CD14-positive monocyte (primary cell): ENCODE measurements around the gene PUSL1. TPM values are rescaled to one million over a fixed set of nuclear protein-coding genes. Genes with fewer than 3 reads are reported as not detected.
A peak's percentile ranks its signal among the peaks of the same experiment; 100 is the strongest.

Experiments used
- DNase-seq, 3 donors: peaks; one replicate each; pipeline ENCODE4 v3.0.0-alpha.2; 2011 to 2022
- H2AFZ ChIP-seq: 2 replicates; pipeline ENCODE4 v1.6.0; 2012; ENCODE audit warnings: mild to moderate bottlenecking, low read depth, low read length, inconsistent platforms; ENCODE audit not compliant: insufficient read depth, poor library complexity, severe bottlenecking
- H3K27ac ChIP-seq, 2 donors: 1 replicate in 1 of 2; 2 replicates in 1 of 2; pipeline ENCODE4 v1.5.1; 2012 to 2013; ENCODE audit warnings: low read length in 2 of 2, control low read depth in 1 of 2, inconsistent platforms in 1 of 2, low read depth in 1 of 2, mild to moderate bottlenecking in 1 of 2
- H3K27me3 ChIP-seq, 2 donors: one replicate each; pipeline versions ENCODE4 v1.6.0 to v1.6.1; 2011 to 2013; ENCODE audit warnings: low read length in 2 of 2; ENCODE audit not compliant: control insufficient read depth in 2 of 2, insufficient read depth in 2 of 2
- H3K36me3 ChIP-seq, 2 donors: replicated peaks in 1 of 2; 1 replicate in 1 of 2; 2 replicates in 1 of 2; pipeline versions ENCODE4 v1.5.1 to v1.6.1; 2012 to 2013; ENCODE audit warnings: low read length in 2 of 2, control low read depth in 1 of 2, inconsistent platforms in 1 of 2, mild to moderate bottlenecking in 1 of 2; ENCODE audit not compliant: insufficient read depth in 2 of 2, control insufficient read depth in 1 of 2
- H3K4me1 ChIP-seq, 2 donors: 1 replicate in 1 of 2; 2 replicates in 1 of 2; pipeline versions ENCODE4 v1.5.1 to v1.6.1; 2012 to 2013; ENCODE audit warnings: low read length in 2 of 2, control low read depth in 1 of 2, inconsistent platforms in 1 of 2, mild to moderate bottlenecking in 1 of 2, moderate library complexity in 1 of 2; ENCODE audit not compliant: insufficient read depth in 2 of 2, control insufficient read depth in 1 of 2
- H3K4me2 ChIP-seq: replicated peaks from 2 replicates; pipeline ENCODE3; 2012; ENCODE audit warnings: low read length, moderate library complexity, mild to moderate bottlenecking; ENCODE audit not compliant: poor library complexity, severe bottlenecking; ENCODE audit errors: extremely low read depth
- H3K4me3 ChIP-seq, 3 experiments: fragments of 200-600 bp in 1 of 3; sonication (generic) in 1 of 3; replicated peaks in 1 of 3; 1 replicate in 2 of 3; 2 replicates in 1 of 3; pipeline ENCODE4 v1.5.1; 2011 to 2013; ENCODE audit warnings: low read length in 3 of 3, mild to moderate bottlenecking in 3 of 3, control low read depth in 2 of 3, low read depth in 2 of 3, inconsistent platforms in 1 of 3, moderate library complexity in 1 of 3
- H3K79me2 ChIP-seq: 2 replicates; pipeline ENCODE4 v1.6.0; 2012; ENCODE audit warnings: mild to moderate bottlenecking, control low read depth, inconsistent platforms, low read length, moderate library complexity; ENCODE audit not compliant: insufficient read depth
- H3K9ac ChIP-seq: 2 replicates; pipeline ENCODE4 v1.6.0; 2017; ENCODE audit warnings: low read length, mild to moderate bottlenecking; ENCODE audit not compliant: insufficient read depth, poor library complexity, severe bottlenecking
- H3K9me3 ChIP-seq, 2 donors: replicated peaks in 1 of 2; 1 replicate in 1 of 2; 2 replicates in 1 of 2; pipeline versions ENCODE4 v1.5.1 to v1.6.1; 2012 to 2013; ENCODE audit warnings: low read length in 2 of 2, control low read depth in 1 of 2; ENCODE audit not compliant: control insufficient read depth in 1 of 2, insufficient read depth in 1 of 2
- H4K20me1 ChIP-seq: 2 replicates; pipeline ENCODE4 v1.6.0; 2012; ENCODE audit warnings: mild to moderate bottlenecking, low read length, control low read depth, moderate library complexity; ENCODE audit not compliant: insufficient read depth
- H3K27ac Mint-ChIP-seq, 7 donors: one replicate each; pipeline ENCODE4 v1.8.0; 2020; ENCODE audit warnings: mild to moderate bottlenecking in 7 of 7, mixed read lengths in 7 of 7, moderate library complexity in 6 of 7, inconsistent platforms in 2 of 7
- H3K27me3 Mint-ChIP-seq, 3 donors: one replicate each; pipeline ENCODE4 v1.8.0; 2021 to 2022; ENCODE audit warnings: low read depth in 3 of 3, mild to moderate bottlenecking in 3 of 3, mixed read lengths in 3 of 3, moderate library complexity in 3 of 3, inconsistent platforms in 1 of 3
- H3K36me3 Mint-ChIP-seq, 2 donors: one replicate each; pipeline ENCODE4 v1.8.0; 2020; ENCODE audit warnings: mixed read lengths in 2 of 2, inconsistent platforms in 1 of 2, mild to moderate bottlenecking in 1 of 2
- H3K4me1 Mint-ChIP-seq: one replicate; pipeline ENCODE4 v1.8.0; 2020; ENCODE audit warnings: mild to moderate bottlenecking, mixed read lengths
- H3K4me3 Mint-ChIP-seq, 2 donors: one replicate each; pipeline ENCODE4 v1.8.0; 2020; ENCODE audit warnings: mild to moderate bottlenecking in 2 of 2, mixed read lengths in 2 of 2, moderate library complexity in 1 of 2
- H3K9me3 Mint-ChIP-seq, 7 donors: one replicate each; pipeline ENCODE4 v1.8.0; 2020 to 2022; ENCODE audit warnings: mixed read lengths in 7 of 7, mild to moderate bottlenecking in 6 of 7, moderate library complexity in 6 of 7, inconsistent platforms in 2 of 7
- WGBS: methylation state at CpG from one replicate; pipeline ENCODE4 v1.1.5; 2013; ENCODE audit warnings: missing lambda C conversion rate; ENCODE audit not compliant: insufficient coverage; 5-methylcytosine and 5-hydroxymethylcytosine counted together
- intact Hi-C, 2 donors: fragments of 100-400 bp; cut with micrococcal nuclease; formaldehyde crosslinking; loops; one replicate each; pipeline versions ENCODE4 v1.15.0 to v1.15.1; 2023
- polyA plus RNA-seq, 3 donors: library from polyadenylated mRNA; depleted of rRNA in 1 of 3; unstranded in 2 of 3; stranded (reverse) in 1 of 3; fragments of 300-500 nt in 2 of 3; fragments of >200 nt in 1 of 3; fragmentation: Illumina TruSeq in 2 of 3; gene quantifications; 1 replicate in 2 of 3; 2 replicates in 1 of 3; pipeline ENCODE4 v1.2.3, GENCODE V29; 2012 to 2021
- TF ChIP-seq, protein P1 (sequence below): fragments of 200-600 bp; IDR thresholded peaks from one replicate; pipeline ENCODE4 v1.8.0; 2022; ENCODE audit warnings: antibody characterized with exemption, mild to moderate bottlenecking

PUSL1 gene
- polyA plus RNA-seq, 3 donors, result 13.8 to 27.4 (median 14.8) TPM

DNA sequence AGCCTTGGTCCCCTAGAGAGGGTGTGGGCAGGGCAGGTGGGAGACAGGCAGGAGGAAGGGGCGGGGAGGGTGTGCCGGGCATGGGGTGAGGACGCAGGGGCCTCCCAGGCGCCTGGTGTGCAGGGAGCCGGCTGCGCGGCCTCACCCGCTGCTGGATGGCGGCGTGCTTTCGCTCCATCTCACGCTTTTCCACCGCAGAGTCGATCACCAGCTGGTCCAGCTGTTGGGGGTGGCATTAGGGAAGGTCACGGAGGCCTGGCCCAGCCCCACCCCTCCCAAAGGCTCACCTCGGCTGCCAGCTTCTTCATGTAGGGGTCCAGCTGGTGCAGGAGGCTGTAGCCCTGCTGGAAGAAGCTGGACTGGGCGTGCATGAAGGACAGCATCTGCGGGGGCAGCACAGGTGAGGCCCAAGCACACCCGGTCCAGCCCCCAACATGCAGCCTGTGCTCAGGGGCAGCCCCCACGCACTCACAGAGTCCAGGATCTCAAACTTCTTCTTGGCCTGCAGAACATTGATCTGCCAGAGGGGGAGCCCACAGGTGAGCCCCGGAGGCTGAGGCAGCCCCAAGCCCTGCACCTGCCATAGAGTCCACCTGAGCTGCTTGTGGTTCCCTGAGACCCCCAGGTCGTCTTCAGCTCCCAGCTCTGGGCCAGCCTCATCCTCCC, 8.6 kb upstream of the PUSL1 start:
- Histone ChIP-seq H3K4me2 (no peak overlapping the region), H3K36me3 (peaks cover 23 to 27% of the 10 kb centered on the region in 2 donors), H2AFZ (no peak overlapping the region), H3K79me2 (peaks cover 20% of the 10 kb centered on the region), H3K9ac (no peak overlapping the region), H3K9me3 (no peaks in the 10 kb centered on the region), H4K20me1 (peaks cover 35% of the 10 kb centered on the region), H3K27me3 (no peaks in the 10 kb centered on the region), H3K27ac (no peak overlapping the region), H3K4me1 (peaks cover 7 to 17% of the 10 kb centered on the region in 2 donors), H3K4me3 (no peak overlapping the region)
- Mint-ChIP-seq H3K4me1 (peaks cover 9% of the 10 kb centered on the region), H3K9me3 (peaks cover 0 to 2% (median 0%) of the 10 kb centered on the region in 7 donors), H3K27ac (no peak overlapping the region), H3K4me3 (no peak overlapping the region), H3K27me3 (peaks cover 0 to 4% (median 2%) of the 10 kb centered on the region in 3 donors), H3K36me3 (peaks cover 2 to 29% of the 10 kb centered on the region in 2 donors)
- TF ChIP-seq, protein P1, sequence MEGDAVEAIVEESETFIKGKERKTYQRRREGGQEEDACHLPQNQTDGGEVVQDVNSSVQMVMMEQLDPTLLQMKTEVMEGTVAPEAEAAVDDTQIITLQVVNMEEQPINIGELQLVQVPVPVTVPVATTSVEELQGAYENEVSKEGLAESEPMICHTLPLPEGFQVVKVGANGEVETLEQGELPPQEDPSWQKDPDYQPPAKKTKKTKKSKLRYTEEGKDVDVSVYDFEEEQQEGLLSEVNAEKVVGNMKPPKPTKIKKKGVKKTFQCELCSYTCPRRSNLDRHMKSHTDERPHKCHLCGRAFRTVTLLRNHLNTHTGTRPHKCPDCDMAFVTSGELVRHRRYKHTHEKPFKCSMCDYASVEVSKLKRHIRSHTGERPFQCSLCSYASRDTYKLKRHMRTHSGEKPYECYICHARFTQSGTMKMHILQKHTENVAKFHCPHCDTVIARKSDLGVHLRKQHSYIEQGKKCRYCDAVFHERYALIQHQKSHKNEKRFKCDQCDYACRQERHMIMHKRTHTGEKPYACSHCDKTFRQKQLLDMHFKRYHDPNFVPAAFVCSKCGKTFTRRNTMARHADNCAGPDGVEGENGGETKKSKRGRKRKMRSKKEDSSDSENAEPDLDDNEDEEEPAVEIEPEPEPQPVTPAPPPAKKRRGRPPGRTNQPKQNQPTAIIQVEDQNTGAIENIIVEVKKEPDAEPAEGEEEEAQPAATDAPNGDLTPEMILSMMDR, result peak; percentile 20
- no peak for DNase-seq
- 93% methylated on average over 7 of the region's 22 CpGs for WGBS
- intact Hi-C loops, result no loop called here

DNA sequence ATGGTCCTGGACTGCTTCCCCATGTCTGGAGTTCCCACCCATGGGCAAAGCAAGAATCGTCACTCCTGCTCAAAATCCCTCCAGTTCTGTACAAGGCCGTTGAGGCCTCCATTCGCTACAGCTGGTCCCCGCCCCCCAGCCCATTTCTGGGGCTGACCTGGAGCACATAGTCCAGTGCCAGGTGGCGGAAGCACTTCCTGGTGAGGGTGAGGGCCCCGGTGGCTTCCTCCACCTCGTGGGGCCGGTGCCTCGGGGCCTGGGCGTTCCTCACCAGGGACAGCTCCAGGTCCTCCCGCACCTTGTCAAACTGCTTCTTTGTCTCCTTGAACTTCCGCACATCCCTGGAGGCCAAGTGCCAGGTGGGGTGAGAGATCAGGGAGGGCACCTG, 8.1 kb upstream of the PUSL1 start:
- intact Hi-C loops, result no loop called here
- Mint-ChIP-seq H3K4me3 (no peak overlapping the region), H3K36me3 (peaks cover 2 to 25% of the 10 kb centered on the region in 2 donors), H3K4me1 (peaks cover 14% of the 10 kb centered on the region), H3K9me3 (no peaks in the 10 kb centered on the region), H3K27ac (no peak overlapping the region), H3K27me3 (peaks cover 0 to 4% (median 2%) of the 10 kb centered on the region in 3 donors)
- Histone ChIP-seq H3K27ac (no peak overlapping the region), H3K9ac (no peak overlapping the region), H3K4me1 (peaks cover 12 to 22% of the 10 kb centered on the region in 2 donors), H4K20me1 (peaks cover 40% of the 10 kb centered on the region), H3K27me3 (no peaks in the 10 kb centered on the region), H3K4me3 (no peak overlapping the region), H3K79me2 (peaks cover 26% of the 10 kb centered on the region), H3K9me3 (no peaks in the 10 kb centered on the region), H2AFZ (no peak overlapping the region), H3K4me2 (no peak overlapping the region), H3K36me3 (peaks cover 18 to 22% of the 10 kb centered on the region in 2 donors)
- TF ChIP-seq, protein P1, result no peak
- DNase-seq, result no peak
- 97% methylated on average over 9 of the region's 12 CpGs for WGBS
